NCI-H748 treated with DMSO at 0.1 percent for 48 hours (cell line): ENCODE data around the gene SFMBT2.
"Not testable (repeated sequence)": the region's sequence is repeated elsewhere in the genome, so short reads cannot be mapped to it uniquely, and the experiment has no call there.

Experiments
- DNase-seq: peaks from one replicate; lab custom pipeline; 2025; lab: John Stamatoyannopoulos, UW

The SFMBT2 gene

GRCh38 chr10:7320072-7320471 is 90.8 kb downstream of the SFMBT2 start:
- no peak for DNase-seq

- no peak for DNase-seq
Observed at GRCh38 chr10:7319632-7320031, 91.2 kb downstream of the SFMBT2 start.

GRCh38 chr10:7318836-7319235 is 92.0 kb downstream of the SFMBT2 start:
- DNase-seq = no peak

- no peak for DNase-seq
Observed at GRCh38 chr10:7317786-7318446, 92.9 kb downstream of the SFMBT2 start.

- no peak for DNase-seq
Observed at GRCh38 chr10:7316839-7317238, 94.0 kb downstream of the SFMBT2 start.

- no peak for DNase-seq
Observed at GRCh38 chr10:7315906-7316305, 94.9 kb downstream of the SFMBT2 start.

GRCh38 chr10:7314170-7314569 is 96.7 kb downstream of the SFMBT2 start:
- DNase-seq = no peak

- no peak for DNase-seq
Observed at GRCh38 chr10:7312488-7312857, 98.4 kb downstream of the SFMBT2 start.

GRCh38 chr10:7311850-7312487 is 98.9 kb downstream of the SFMBT2 start:
- not testable (repeated sequence) for DNase-seq

GRCh38 chr10:7311218-7311849 is 99.5 kb downstream of the SFMBT2 start:
- DNase-seq = no peak

- DNase-seq = no peak
Observed at GRCh38 chr10:7310076-7310475, 100.8 kb downstream of the SFMBT2 start.

- DNase-seq = no peak
Observed at GRCh38 chr10:7308826-7309225, 102.0 kb downstream of the SFMBT2 start.

GRCh38 chr10:7306616-7307015 is 104.2 kb downstream of the SFMBT2 start:
- no peak for DNase-seq

- DNase-seq = no peak
Observed at GRCh38 chr10:7306147-7306546, 104.7 kb downstream of the SFMBT2 start.

GRCh38 chr10:7305053-7305452 is 105.8 kb downstream of the SFMBT2 start:
- no peak for DNase-seq

GRCh38 chr10:7304110-7304509 is 106.7 kb downstream of the SFMBT2 start:
- DNase-seq = no peak

- DNase-seq = no peak
Observed at GRCh38 chr10:7302930-7303557, 107.8 kb downstream of the SFMBT2 start.

- no peak for DNase-seq
Observed at GRCh38 chr10:7302392-7302906, 108.4 kb downstream of the SFMBT2 start.

GRCh38 chr10:7301006-7301778 is 109.6 kb downstream of the SFMBT2 start:
- DNase-seq = no peak

- DNase-seq = no peak
Observed at GRCh38 chr10:7300384-7300971, 110.4 kb downstream of the SFMBT2 start.

- DNase-seq = not testable (repeated sequence)
Observed at GRCh38 chr10:7299601-7300325, 111.1 kb downstream of the SFMBT2 start.
